IMR-90 (cell line): Measurements from ENCODE around the gene STAC2. TPM values are rescaled to one million over a fixed set of nuclear protein-coding genes. Genes with fewer than 3 reads are reported as not detected.

Experiments
- ATAC-seq: fragments of 200-7000 bp; cut with Tn5 transposase; 2 replicates; pipeline ENCODE4 v1.9.1; 2020; ENCODE audit warnings: low read depth, mild to moderate bottlenecking, moderate library complexity
- BruUV-seq: library from RNA; stranded (reverse); fragments of 400-500 nt; replicated peaks from 2 replicates; lab custom pipeline; 2021; lab: Mats Ljungman, UMichigan
- CTCF ChIA-PET: fragments of 300-600 bp; formaldehyde crosslinking; extraction: SDS; loops from one replicate; lab custom pipeline; 2021; ENCODE audit warnings: antibody characterized with exemption; lab: Yijun Ruan, JAX
- POLR2A ChIA-PET: fragments of 300-600 bp; sonication (Branson Sonifier 250); formaldehyde crosslinking; loops from one replicate; lab custom pipeline; 2022; ENCODE audit warnings: antibody characterized with exemption; ENCODE audit not compliant: unreplicated experiment; lab: Charles Lee
- DNase-seq: peaks from one replicate; pipeline ENCODE4 v3.0.0; 2013
- H2AFZ ChIP-seq: replicated peaks from 2 replicates; pipeline ENCODE3; 2013; ENCODE audit warnings: low read length, mild to moderate bottlenecking; ENCODE audit not compliant: poor library complexity
- H2AK5ac ChIP-seq: 2 replicates; pipeline ENCODE4 v1.6.1; 2013; ENCODE audit warnings: low read depth, low read length, inconsistent platforms
- H2AK9ac ChIP-seq: replicated peaks from 2 replicates; pipeline ENCODE3; 2013; ENCODE audit warnings: mild to moderate bottlenecking, low read depth, low read length, moderate library complexity; ENCODE audit not compliant: poor library complexity
- H2BK120ac ChIP-seq: 2 replicates; pipeline ENCODE4 v1.6.1; 2013; ENCODE audit warnings: low read depth, low read length, inconsistent platforms
- H2BK15ac ChIP-seq: 3 replicates; pipeline ENCODE4 v1.6.1; 2013; ENCODE audit warnings: low read depth, low read length, inconsistent platforms
- H2BK20ac ChIP-seq: 2 replicates; pipeline ENCODE4 v1.6.1; 2013; ENCODE audit warnings: low read depth, mild to moderate bottlenecking, inconsistent platforms, low read length, moderate library complexity
- H2BK5ac ChIP-seq: 2 replicates; pipeline ENCODE4 v1.6.1; 2013; ENCODE audit warnings: mild to moderate bottlenecking, low read depth, low read length, inconsistent platforms; ENCODE audit not compliant: poor library complexity, severe bottlenecking
- H3K14ac ChIP-seq: replicated peaks from 2 replicates; pipeline ENCODE4 v1.6.1; 2013; ENCODE audit warnings: low read depth, low read length, inconsistent platforms
- H3K18ac ChIP-seq: 2 replicates; pipeline ENCODE4 v1.6.1; 2013; ENCODE audit warnings: low read depth, low read length, control low read depth
- H3K23ac ChIP-seq: 2 replicates; pipeline ENCODE4 v1.6.1; 2013; ENCODE audit warnings: low read depth, low read length, inconsistent platforms
- H3K27ac ChIP-seq: 2 replicates; pipeline ENCODE4 v1.5.1; 2013; ENCODE audit warnings: mild to moderate bottlenecking, control low read depth, low read length; ENCODE audit not compliant: insufficient read depth
- H3K27me3 ChIP-seq: 2 replicates; pipeline ENCODE4 v1.6.1; 2013; ENCODE audit warnings: low read length; ENCODE audit not compliant: control insufficient read depth, insufficient read depth
- H3K36me3 ChIP-seq: 2 replicates; pipeline ENCODE4 v1.6.1; 2013; ENCODE audit warnings: low read length, mixed read lengths; ENCODE audit not compliant: control insufficient read depth, insufficient read depth
- H3K4ac ChIP-seq: 2 replicates; pipeline ENCODE4 v1.6.1; 2013; ENCODE audit warnings: low read depth, low read length, inconsistent platforms
- H3K4me1 ChIP-seq: 2 replicates; pipeline ENCODE4 v1.6.1; 2013; ENCODE audit warnings: low read length, mixed read lengths; ENCODE audit not compliant: control insufficient read depth, insufficient read depth
- H3K4me2 ChIP-seq: 2 replicates; pipeline ENCODE4 v1.6.1; 2013; ENCODE audit warnings: low read depth, mild to moderate bottlenecking, control low read depth, low read length, moderate library complexity
- H3K4me3 ChIP-seq: 2 replicates; pipeline ENCODE4 v1.5.1; 2013; ENCODE audit warnings: low read depth, mild to moderate bottlenecking, control low read depth, low read length, moderate library complexity; ENCODE audit not compliant: insufficient read depth
- H3K56ac ChIP-seq: 2 replicates; pipeline ENCODE4 v1.6.1; 2013; ENCODE audit warnings: low read length, inconsistent platforms; ENCODE audit not compliant: insufficient read depth; ENCODE audit errors: extremely low read depth
- H3K79me1 ChIP-seq, 2 experiments: 2 replicates each; pipeline ENCODE4 v1.6.1; 2013; ENCODE audit warnings: low read length in 2 of 2, inconsistent platforms in 1 of 2, low read depth in 1 of 2
- H3K9ac ChIP-seq: 2 replicates; pipeline ENCODE4 v1.6.1; 2013; ENCODE audit warnings: low read depth, low read length, control low read depth
- H3K9me1 ChIP-seq: 2 replicates; pipeline ENCODE4 v1.6.1; 2013; ENCODE audit warnings: low read length, inconsistent platforms; ENCODE audit not compliant: insufficient read depth
- H3K9me3 ChIP-seq: 2 replicates; pipeline ENCODE4 v1.6.1; 2013; ENCODE audit warnings: low read length; ENCODE audit not compliant: control insufficient read depth, insufficient read depth
- H4K20me1 ChIP-seq: 2 replicates; pipeline ENCODE4 v1.6.1; 2013; ENCODE audit warnings: low read length, inconsistent platforms; ENCODE audit not compliant: insufficient read depth
- H4K5ac ChIP-seq: 2 replicates; pipeline ENCODE4 v1.6.1; 2013; ENCODE audit warnings: mild to moderate bottlenecking, low read depth, low read length, control low read depth
- H4K8ac ChIP-seq, 2 experiments: 2 replicates each; pipeline ENCODE4 v1.6.1; 2013; ENCODE audit warnings: low read depth in 2 of 2, low read length in 2 of 2, control low read depth in 1 of 2, inconsistent platforms in 1 of 2
- H4K91ac ChIP-seq: 2 replicates; pipeline ENCODE4 v1.6.1; 2013; ENCODE audit warnings: low read depth, low read length, inconsistent platforms; ENCODE audit not compliant: insufficient read depth
- ELK1 ChIP-seq: fragments of 150-350 bp; IDR thresholded peaks from 2 replicates; pipeline ENCODE4 v1.6.1; 2016; ENCODE audit warnings: low read depth, mild to moderate bottlenecking, low read length, moderate library complexity, borderline replicate concordance
- MAZ ChIP-seq: IDR thresholded peaks from 2 replicates; pipeline ENCODE4 v1.6.1; 2012; ENCODE audit warnings: low read depth, mild to moderate bottlenecking, low read length, improper control_type of control experiment, moderate library complexity, borderline replicate concordance
- WGBS, 2 experiments: methylation state at CpG; one replicate each; pipeline versions ENCODE4 v1.1.5 to v1.1.7; 2013; ENCODE audit warnings: missing lambda C conversion rate in 2 of 2; ENCODE audit not compliant: insufficient read length in 1 of 2; ENCODE audit errors: extremely low coverage in 2 of 2; 5-methylcytosine and 5-hydroxymethylcytosine counted together
- dilution Hi-C: fragments of 300-500 bp; cut with HindIII; formaldehyde crosslinking; loops from one replicate; pipeline ENCODE4 v1.14.3; 2018; ENCODE audit warnings: low sequenced_read_pairs; ENCODE audit not compliant: unreplicated experiment
- in situ Hi-C: fragments of 300-500 bp; cut with MboI; formaldehyde crosslinking; loops from 3 replicates; pipeline ENCODE4 v1.14.3; 2019; ENCODE audit warnings: low sequenced_read_pairs, inconsistent platforms, mixed read lengths
- intact Hi-C: fragments of 100-400 bp; cut with micrococcal nuclease; formaldehyde crosslinking; loops from 2 replicates; pipeline ENCODE4 v1.10.0; 2022
- polyA plus RNA-seq, 3 experiments: library from polyadenylated mRNA; depleted of rRNA; stranded (reverse); fragments of >200 nt; gene quantifications; 2 replicates each; pipeline ENCODE4 v1.2.3, GENCODE V29; 2012; ENCODE audit warnings: low replicate concordance in 1 of 3
- total RNA-seq: library from RNA; depleted of rRNA; stranded (reverse); fragments of >200 nt; gene quantifications from 2 replicates; pipeline ENCODE4 v1.2.3, GENCODE V29; 2012

STAC2 gene
- total and polyA plus RNA-seq, 2 of the 4 experiments (the other 2 are of a cell fraction) = 0.02 TPM; not detected in 1

- H3K4me2 ChIP-seq = peak overlapping the region; percentile 82
- H3K18ac ChIP-seq = no peak overlapping the region
- no peak overlapping the region for H2AK9ac ChIP-seq
- H4K8ac ChIP-seq = no peak overlapping the region
- no peak overlapping the region for H3K23ac ChIP-seq
- 4% methylated on average over 8 of the region's 24 CpGs; no CpG with 5 or more reads in 1 of the 2 experiments for WGBS, 2 experiments
- H3K14ac ChIP-seq = no peak overlapping the region
- no peak overlapping the region for H2BK15ac ChIP-seq
- no peak overlapping the region for H3K27ac ChIP-seq
- ChIA-PET POLR2A (no interaction called here), CTCF (interaction anchor here (0.5 kb wide), 1 partner anchor 109 kb away, joined by 3 read pairs; no protein-coding TSS in a partner anchor)
- peaks cover 5% of the 10 kb centered on the region for H3K4me1 ChIP-seq
- in situ Hi-C loops = no loop called here
- intact Hi-C loops = no loop called here
- TF ChIP-seq ELK1 (no peak), MAZ (peak; percentile 17; the same call in 1 of the 2 replicates)
- DNase-seq (peak; percentile 20), ATAC-seq (peak; percentile 93)
- peak overlapping the region; percentile 56 for H2AFZ ChIP-seq
- dilution Hi-C loops = no loop called here
- H3K27me3 ChIP-seq = peaks cover 52% of the 10 kb centered on the region
- no peak overlapping the region for H2BK5ac ChIP-seq
- H3K9me3 ChIP-seq = no peaks in the 10 kb centered on the region
- no peaks in the 10 kb centered on the region for H4K20me1 ChIP-seq
- BruUV-seq = no TSS peak
- H3K79me1 ChIP-seq = no peaks in the 10 kb centered on the region
- no peak overlapping the region for H3K9ac ChIP-seq
- H4K91ac ChIP-seq = no peak overlapping the region
- H4K5ac ChIP-seq = no peak overlapping the region
- H3K4me3 ChIP-seq = peak overlapping the region; percentile 34
- H2BK120ac ChIP-seq = no peak overlapping the region
- H2BK20ac ChIP-seq = no peak overlapping the region
- no peak overlapping the region for H2AK5ac ChIP-seq
- H3K4ac ChIP-seq = no peak overlapping the region
- no peaks in the 10 kb centered on the region for H3K36me3 ChIP-seq
- H3K9me1 ChIP-seq = no peaks in the 10 kb centered on the region
- no peak overlapping the region for H3K56ac ChIP-seq
Observed at GRCh38 chr17:39225959-39226683, 376 bp upstream of the STAC2 start.
